RPMI7951 (cell line): ENCODE data around the gene KRT81. TPM values are rescaled to one million over a fixed set of nuclear protein-coding genes. Genes with fewer than 3 reads are reported as not detected.
"Not testable (repeated sequence)": the region's sequence is repeated elsewhere in the genome, so short reads cannot be mapped to it uniquely, and the experiment has no call there.

ENCODE experiments used
- DNase-seq: peaks from one replicate; pipeline ENCODE4 v3.0.0-alpha.2; 2012; ENCODE audit warnings: low read depth
- total RNA-seq: library from RNA; depleted of rRNA; stranded (reverse); fragments of >200 nt; shearing (Covaris generic); gene quantifications from 2 replicates; pipeline ENCODE4 v1.2.3, GENCODE V29; 2014

The KRT81 gene
- total RNA-seq, 1 experiment from 2014 or later, result 0.72 TPM

DNA sequence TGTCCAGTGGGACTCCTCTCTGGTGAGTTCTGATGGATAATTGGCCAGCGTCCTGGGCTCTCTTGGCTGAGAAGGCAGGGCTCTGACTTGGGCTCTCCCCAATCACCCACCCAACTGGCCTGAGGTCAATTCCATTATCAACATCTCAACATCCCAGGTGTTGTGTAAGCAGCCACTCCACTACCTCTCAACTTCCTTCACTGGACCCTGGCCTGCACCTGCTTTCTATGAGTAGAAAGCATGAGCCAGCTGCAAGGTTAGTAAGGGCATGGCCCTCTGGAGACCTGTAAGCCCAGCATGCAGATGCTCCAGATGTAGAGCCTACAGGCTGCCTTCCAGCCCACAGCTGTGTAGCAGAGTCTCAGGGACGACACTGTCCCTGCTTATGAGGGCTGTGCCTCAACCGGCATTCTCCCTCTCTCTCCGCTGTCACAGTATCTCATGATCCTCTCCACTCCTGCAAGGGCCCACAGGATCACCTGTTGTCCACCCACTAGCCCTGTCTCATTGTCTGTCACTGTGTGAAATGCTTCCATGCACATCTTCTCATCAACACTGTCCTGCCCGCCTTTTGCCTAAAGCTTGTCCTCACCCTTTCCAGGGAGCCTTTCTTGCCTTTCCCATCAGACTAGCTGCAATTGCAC lies 5.4 kb upstream of the KRT81 start:
- no peak for DNase-seq

DNA sequence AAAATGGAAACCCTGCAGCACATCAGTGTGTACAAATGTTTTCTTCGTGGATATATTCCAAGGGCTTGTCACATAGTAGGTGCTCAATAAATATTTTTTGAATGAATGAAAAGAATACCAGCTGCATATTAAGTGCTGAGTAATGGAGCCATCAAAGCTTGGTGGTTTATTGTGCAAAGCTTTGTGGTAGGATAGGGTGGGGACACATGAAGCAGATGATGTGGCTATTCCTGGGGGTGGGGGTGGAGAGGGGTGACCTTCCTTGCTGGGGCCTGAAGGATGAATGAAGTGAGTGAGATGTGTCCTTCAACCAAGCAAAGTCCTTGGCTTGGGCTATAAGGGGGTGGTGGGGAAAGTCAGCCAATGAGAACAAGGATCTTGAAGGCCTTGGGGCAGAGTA lies 4.3 kb upstream of the KRT81 start:
- peak; percentile 26 for DNase-seq

- no peak for DNase-seq
Measured at GRCh38 chr12:52294803-52295202, 3.5 kb upstream of the KRT81 start.

DNA sequence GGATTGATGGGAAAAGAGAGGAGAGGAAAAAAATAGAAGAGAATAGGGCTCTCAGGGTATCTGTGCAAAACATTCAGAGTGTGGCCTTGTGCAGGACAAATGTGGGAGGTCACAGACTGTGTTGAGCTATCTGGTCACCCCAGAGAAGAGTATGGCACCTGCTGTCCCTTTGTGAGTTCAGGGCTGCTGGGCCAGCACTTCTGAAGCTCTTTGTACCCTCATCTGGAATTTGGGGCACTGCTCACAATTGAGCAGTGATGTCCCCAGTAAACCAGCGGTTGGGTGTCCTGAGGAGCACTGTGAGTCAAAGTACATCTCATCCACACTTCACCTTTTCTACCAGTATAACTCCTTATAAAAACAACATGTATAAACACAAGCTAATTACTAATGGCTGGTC lies 2.6 kb upstream of the KRT81 start:
- no peak for DNase-seq

DNA sequence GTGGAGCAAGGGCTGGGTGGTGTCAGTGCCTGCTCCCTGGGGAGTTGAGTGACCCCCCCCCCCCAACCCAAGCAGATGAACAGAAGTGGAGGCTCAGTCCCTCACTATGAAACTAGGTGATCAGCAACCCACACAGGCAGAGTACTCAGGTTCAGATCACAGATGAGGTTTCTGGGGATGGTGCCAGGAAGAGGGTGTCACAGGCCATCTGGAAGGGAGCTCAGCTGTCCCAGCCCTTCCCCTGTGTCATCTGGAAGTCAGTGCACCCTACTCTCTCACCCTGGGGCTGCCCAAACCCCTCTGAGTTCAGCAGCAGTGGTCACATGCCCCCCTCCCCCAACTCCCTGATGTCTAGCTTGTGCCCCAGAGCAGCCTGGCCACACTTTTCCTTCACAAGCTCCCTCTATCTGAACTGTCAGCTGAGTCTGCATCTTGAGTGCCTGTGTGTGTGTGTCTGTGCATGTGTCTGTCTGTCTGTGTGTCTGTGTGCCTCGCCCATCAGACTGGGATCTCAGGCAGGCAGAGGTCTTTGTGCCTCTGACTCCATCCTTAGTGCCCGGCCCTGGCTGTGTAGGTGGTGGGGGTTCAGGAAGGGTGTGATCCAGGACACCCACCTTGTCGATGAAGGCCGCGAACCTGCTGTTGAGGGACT lies 725 bp downstream of the KRT81 start:
- DNase-seq, result not testable (repeated sequence)

DNA sequence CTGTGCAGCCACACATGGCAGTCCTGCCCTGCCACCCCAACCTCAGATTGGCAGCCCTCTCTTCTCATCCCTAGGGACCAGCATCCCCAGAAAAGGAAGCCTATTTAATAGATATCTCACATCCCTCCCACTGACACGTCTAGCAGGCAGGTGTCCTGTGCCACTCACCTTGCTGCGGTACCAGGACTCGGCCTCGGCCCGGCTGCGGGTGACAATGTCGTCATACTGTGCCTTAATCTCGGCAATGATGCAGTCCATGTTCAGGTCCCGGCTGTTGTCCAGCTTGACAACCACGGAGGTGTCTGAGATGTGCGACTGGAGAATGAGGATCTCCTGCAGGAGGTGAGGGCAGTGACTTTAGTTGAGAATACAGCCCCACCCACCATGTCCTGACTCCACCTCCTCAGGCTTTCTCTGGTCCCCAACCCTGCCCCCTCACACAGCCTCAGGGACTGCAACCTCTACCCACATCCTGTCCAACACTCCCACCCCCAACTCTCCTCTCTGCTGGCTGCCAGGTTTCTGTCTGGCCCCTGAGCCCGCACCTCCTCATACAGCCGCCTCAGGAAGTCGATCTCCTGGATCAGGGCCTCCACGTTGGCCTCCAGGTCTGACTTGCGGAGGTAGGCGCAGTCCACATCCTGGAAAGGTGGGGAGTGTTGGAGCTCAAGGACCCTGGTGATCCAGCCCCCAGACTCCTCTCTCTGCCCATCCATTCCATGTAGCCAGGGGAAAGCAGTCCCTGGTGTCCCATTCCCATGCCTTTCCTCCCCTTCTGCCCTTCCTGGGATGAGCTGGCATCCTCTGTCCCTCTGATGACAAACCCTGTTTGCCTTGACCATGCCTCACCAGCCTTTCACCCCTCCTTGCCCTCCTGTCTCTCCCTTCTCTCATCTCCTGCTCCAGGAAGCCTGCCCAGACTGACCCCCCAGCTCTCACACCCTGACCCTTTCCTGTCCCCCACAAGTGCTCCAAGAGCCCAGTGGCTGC lies 3.2 kb downstream of the KRT81 start:
- peak; percentile 31 for DNase-seq

- not testable (repeated sequence) for DNase-seq
Measured at GRCh38 chr12:52286857-52287785, 4.2 kb downstream of the KRT81 start.

- DNase-seq, result no peak
Measured at GRCh38 chr12:52285851-52286530, 5.3 kb downstream of the KRT81 start.

- peak; percentile 43 for DNase-seq
Measured at GRCh38 chr12:52285172-52285745, 6.1 kb downstream of the KRT81 start.

DNA sequence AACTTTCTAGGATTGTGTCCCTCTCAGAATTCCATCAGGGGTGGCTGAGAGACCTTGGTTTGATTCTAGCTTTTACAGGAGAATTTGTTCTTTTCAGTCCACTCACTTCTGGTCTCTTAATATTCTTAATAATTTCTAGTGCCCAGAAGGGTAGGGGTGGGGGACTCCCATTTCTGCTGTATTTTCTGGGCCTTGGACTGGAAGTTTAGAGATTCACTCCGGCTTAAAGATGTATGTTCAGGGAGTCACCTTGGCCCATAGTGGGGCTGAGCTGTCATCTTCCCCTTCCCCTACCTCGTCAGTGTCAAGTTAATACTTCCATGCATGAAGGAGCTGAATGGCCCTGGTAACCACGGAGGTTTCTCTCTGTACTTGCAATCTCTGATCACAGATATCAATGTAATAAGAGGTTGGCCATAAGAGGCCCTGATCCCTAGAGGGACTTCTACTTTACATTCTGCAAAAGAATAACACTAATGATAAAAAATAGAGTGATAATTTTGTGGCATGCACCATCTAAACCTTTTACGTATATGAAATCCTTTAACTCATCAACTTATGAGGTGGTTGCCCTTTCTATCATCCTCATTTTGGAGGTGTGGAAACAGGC lies 6.7 kb downstream of the KRT81 start:
- DNase-seq, result no peak

- DNase-seq, result peak; percentile 95
Measured at GRCh38 chr12:52280796-52281560, 10.4 kb downstream of the KRT81 start.

DNA sequence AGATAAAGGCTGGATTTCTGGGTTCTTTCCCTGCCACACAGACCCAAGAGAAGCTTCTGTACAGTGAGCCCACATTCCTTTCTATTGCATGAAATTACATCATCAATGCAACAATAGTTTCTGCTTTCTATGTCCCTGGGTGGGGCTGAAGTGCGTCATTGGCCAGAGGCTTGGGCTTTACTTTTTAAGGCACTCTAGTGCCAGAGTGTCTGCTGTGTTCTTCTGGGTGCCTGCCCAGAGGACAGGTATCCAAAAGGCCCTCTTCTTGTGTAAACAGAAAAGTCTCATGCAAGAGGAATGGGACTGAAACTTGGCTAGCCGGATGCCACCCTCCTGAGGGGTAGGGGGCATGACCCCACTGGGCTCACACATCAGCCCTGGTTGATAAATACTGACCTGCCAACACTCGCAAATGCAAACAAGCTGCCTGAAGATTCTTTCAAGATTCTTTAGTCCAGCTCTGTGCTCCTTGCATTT lies 11.0 kb downstream of the KRT81 start:
- peak; percentile 82 for DNase-seq

- peak; percentile 39 for DNase-seq
Measured at GRCh38 chr12:52279422-52280318, 11.7 kb downstream of the KRT81 start.

DNA sequence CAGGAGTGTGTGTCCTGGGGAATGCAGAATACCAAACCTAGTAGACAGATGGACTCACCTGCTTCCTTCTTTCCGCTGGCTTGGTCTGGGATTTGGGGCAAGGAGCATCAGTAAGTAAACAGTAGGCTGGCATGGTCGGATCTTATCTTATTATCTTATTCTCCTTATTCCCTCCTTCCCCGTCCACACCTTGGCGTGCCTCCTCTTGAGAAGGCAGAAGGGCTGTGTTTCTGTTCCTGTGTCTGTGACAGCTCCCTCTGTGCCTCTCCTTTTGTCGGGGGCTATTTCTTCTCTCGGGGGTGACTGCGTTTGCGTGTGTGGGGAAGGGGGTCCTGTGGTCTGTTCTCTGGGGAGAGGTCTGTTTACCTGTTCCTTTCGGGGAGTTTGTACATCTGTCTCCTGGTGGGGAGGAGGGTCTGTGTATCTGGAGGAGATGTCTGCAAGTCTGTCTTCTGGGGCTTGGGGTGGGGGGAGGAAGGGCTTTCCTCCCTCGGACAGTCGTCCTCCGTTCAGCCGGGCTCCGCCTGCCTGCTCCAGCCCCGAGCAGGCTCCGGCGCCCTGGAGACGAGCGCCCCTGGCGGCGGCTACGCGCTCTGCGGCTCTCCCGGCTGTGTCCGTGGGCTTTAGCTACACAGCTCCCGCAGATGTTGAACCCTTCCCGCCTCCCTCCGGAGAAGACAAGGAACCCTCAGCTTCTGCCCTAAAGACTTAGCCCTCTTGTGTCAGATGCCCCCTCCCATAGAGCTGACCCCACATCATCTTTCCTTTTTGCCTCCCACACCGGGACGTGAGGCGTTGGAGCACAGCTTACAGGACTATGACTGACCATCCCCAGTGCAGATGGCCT lies 12.5 kb downstream of the KRT81 start:
- DNase-seq, result peak; percentile 48

DNA sequence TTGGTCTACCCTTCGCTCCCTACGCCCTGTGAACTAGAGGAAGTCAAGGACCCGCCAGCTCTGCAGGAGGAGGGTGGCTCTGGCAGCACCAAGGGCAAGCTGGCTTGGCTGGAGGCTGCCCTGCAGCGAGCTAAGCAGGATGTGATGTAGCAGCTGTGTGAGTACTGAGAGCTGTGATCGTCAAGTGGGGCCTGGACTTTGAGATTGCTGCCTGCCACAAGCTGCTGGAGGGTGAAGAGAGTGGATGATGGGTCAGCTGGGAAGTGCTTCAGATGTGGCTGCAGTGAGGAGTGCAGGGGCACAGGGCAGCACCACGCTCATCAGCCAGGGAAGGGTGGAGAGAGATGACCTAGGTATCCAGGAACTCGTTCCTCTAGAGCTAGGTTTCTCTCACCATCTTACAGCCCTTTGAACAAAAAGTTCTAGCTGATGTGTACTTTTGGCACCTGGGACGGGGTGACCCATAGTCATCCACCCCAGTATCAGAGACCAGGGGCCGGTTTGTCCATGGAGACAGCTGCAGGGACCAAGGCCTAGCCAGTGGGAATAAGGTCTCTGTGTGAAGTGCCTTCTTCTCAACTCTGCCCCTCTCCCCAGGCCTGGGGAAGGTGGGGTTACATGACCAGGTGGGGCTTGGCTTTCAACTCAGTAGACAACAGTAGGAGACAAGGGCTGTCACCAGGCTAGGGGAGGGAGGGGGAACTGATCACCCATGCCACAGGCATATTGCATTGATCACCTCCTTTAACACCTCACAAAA lies 13.7 kb downstream of the KRT81 start:
- no peak for DNase-seq

GRCh38 chr12:52275686-52276085 lies 15.6 kb downstream of the KRT81 start:
- no peak for DNase-seq
